ENCODE data around the gene MAP3K12. TPM values are rescaled to one million over a fixed set of nuclear protein-coding genes. Genes with fewer than 3 reads are reported as not detected.

Gene MAP3K12
- total RNA-seq, 1 donor from 2014 or later = 11.9 TPM

- peaks cover 1% of the 10 kb centered on the region for H3K4me1 Mint-ChIP-seq (ENCODE audit: low read depth)
- no peak overlapping the region for H3K27ac Mint-ChIP-seq
- H3K27me3 Mint-ChIP-seq = no peaks in the 10 kb centered on the region
- H3K4me3 Mint-ChIP-seq (ENCODE audit: low read depth) = no peak overlapping the region
- no peak for TF ChIP-seq CTCF (IDR thresholded peaks at IDR 0.05; ENCODE audit: unreplicated experiment)
- H3K36me3 Mint-ChIP-seq (ENCODE audit: insufficient read depth) = no peaks in the 10 kb centered on the region
- no peaks in the 10 kb centered on the region for H3K9me3 Mint-ChIP-seq (ENCODE audit: low read depth)
- no peak for DNase-seq (ENCODE audit: low spot score, unreplicated experiment)
These were observed 8.3 kb upstream of the MAP3K12 start for GRCh38 chr12:53507603-53507885.

DNA sequence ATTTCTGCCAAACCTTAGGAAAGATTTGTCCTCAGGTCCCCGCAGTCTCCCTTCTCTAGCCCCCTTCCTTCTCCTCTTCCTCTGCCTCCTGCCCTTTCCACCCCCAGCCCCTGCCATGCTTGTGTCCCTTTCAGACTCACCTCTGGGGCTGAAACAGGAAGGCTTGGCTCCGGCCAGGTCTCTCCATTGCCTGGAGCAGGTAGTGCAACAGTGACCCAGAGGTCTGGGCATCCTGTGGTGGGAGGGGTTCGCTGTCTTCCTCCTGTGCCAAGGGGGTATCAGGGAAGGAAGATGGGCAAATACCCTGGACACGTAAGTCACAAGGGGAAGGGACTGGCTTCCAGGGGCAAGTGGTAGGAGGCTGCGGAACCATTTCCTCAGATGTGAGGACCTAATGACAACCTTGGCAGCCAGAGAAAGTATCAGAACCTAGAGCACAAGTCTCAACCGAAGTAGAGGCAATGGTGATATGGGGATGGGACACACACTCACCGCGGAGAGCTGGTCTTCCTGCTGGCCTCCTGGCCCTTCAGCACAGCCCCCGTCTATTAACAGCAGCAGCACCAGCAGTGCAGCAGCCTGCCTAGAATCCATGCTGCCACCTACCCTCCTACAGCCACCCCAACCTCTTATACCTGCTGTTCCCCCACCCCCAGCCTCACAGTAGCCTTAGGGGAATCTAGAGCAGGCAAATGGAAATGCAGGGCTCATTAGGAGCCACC lies 7.8 kb upstream of the MAP3K12 start, which contains the start of gene NPFF:
Gene NPFF, minus strand, starts transcription at position 604 of the 722 bp plus-strand sequence. Its CDS starts 10 bp downstream, at position 594.
- no peaks in the 10 kb centered on the region for H3K9me3 Mint-ChIP-seq (ENCODE audit: low read depth)
- TF ChIP-seq CTCF (IDR thresholded peaks at IDR 0.05; ENCODE audit: unreplicated experiment) = no peak
- no peak within 1 kb of the TSS for H3K4me3 Mint-ChIP-seq (ENCODE audit: low read depth)
- H3K27ac Mint-ChIP-seq = no peak within 1 kb of the TSS
- H3K36me3 Mint-ChIP-seq (ENCODE audit: insufficient read depth) = no peaks in the 10 kb centered on the region
- no peaks in the 10 kb centered on the region for H3K27me3 Mint-ChIP-seq
- DNase-seq (ENCODE audit: low spot score, unreplicated experiment) = no peak
- peaks cover 3% of the 10 kb centered on the region for H3K4me1 Mint-ChIP-seq (ENCODE audit: low read depth)

DNA sequence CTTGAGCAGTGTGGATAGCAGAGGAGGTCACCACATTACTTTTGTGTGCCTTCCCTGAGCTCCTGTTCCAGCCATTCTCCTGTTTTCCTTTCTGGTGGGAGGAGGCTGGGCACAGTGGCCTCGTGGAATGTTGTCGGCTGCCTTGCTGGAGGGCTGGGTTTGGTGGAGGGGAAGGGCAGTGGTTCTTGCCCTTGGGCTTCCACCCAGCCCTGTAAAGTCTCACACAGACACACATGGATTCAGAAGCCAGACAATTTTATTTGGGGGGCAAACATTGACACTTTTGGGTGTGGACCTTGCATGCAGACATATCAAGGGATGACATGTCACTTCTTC lies 7.2 kb upstream of the MAP3K12 start:
- H3K36me3 Mint-ChIP-seq (ENCODE audit: insufficient read depth) = no peaks in the 10 kb centered on the region
- DNase-seq (ENCODE audit: low spot score, unreplicated experiment) = no peak

DNA sequence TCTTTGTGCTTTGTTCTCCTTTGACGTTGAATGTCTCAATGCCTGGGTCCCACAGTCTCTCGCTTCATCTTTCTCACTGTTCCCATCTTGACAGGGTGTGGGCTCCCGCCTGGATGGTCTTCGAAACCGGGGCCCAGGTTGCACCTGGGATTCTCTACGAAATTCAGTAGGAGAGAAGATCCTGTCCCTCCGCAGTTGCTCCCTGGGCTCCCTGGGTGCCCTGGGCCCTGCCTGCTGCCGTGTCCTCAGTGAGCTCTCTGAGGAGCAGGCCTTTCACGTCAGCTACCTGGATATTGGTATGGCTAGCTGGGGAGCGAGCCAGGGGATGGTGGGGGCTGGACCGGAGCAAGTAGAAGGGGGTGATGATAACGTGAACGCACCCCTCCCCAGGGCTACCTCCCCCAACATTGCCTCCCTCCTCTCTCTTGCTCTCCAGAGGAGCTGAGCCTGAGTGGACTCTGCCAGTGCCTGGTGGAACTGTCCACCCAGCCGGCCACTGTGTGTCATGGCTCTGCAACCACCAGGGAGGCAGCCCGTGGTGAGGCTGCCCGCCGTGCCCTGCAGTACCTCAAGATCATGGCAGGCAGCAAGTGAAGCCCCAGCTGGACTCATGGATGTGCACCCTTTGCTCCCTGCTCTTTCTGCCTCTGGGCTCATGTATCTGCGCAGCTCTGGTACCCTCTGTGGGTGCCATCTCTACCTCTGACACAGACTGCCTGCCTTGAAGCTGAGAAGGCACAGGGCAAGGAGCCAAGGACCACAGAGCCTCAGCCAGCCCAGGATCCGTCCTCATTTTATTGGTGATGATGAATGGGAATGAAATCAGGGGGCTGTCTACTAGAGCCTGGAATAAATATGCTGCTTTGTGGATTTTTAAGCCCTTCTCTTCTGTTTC lies 6.5 kb upstream of the MAP3K12 start:
- Mint-ChIP-seq H3K27me3 (no peaks in the 10 kb centered on the region), H3K27ac (no peak overlapping the region), H3K4me3 (ENCODE audit: low read depth) (no peak overlapping the region), H3K36me3 (ENCODE audit: insufficient read depth) (no peaks in the 10 kb centered on the region), H3K4me1 (ENCODE audit: low read depth) (peaks cover 7% of the 10 kb centered on the region), H3K9me3 (ENCODE audit: low read depth) (no peaks in the 10 kb centered on the region)
- DNase-seq (ENCODE audit: low spot score, unreplicated experiment) = no peak
- TF ChIP-seq CTCF (IDR thresholded peaks at IDR 0.05; ENCODE audit: unreplicated experiment) = no peak

More for the DNA sequence above, 7.2 kb upstream of the MAP3K12 start:
- TF ChIP-seq CTCF (IDR thresholded peaks at IDR 0.05; ENCODE audit: unreplicated experiment) = no peak
- Mint-ChIP-seq H3K27me3 (no peaks in the 10 kb centered on the region), H3K4me1 (ENCODE audit: low read depth) (peaks cover 7% of the 10 kb centered on the region), H3K9me3 (ENCODE audit: low read depth) (no peaks in the 10 kb centered on the region), H3K4me3 (ENCODE audit: low read depth) (no peak overlapping the region), H3K27ac (no peak overlapping the region)

- H3K36me3 Mint-ChIP-seq (ENCODE audit: insufficient read depth) = no peaks in the 10 kb centered on the region
- no peak overlapping the region for H3K4me3 Mint-ChIP-seq (ENCODE audit: low read depth)
- no peak overlapping the region for H3K27ac Mint-ChIP-seq
- no peaks in the 10 kb centered on the region for H3K27me3 Mint-ChIP-seq
- no peaks in the 10 kb centered on the region for H3K9me3 Mint-ChIP-seq (ENCODE audit: low read depth)
- peaks cover 9% of the 10 kb centered on the region for H3K4me1 Mint-ChIP-seq (ENCODE audit: low read depth)
- DNase-seq (ENCODE audit: low spot score, unreplicated experiment) = no peak
- no peak for TF ChIP-seq CTCF (IDR thresholded peaks at IDR 0.05; ENCODE audit: unreplicated experiment)
These were observed 5.8 kb upstream of the MAP3K12 start for GRCh38 chr12:53505086-53505485.

Measured in progenitor cell of endocrine pancreas (in vitro differentiated cells).